Measurements from ENCODE around the gene IPPK.

IPPK gene

DNA sequence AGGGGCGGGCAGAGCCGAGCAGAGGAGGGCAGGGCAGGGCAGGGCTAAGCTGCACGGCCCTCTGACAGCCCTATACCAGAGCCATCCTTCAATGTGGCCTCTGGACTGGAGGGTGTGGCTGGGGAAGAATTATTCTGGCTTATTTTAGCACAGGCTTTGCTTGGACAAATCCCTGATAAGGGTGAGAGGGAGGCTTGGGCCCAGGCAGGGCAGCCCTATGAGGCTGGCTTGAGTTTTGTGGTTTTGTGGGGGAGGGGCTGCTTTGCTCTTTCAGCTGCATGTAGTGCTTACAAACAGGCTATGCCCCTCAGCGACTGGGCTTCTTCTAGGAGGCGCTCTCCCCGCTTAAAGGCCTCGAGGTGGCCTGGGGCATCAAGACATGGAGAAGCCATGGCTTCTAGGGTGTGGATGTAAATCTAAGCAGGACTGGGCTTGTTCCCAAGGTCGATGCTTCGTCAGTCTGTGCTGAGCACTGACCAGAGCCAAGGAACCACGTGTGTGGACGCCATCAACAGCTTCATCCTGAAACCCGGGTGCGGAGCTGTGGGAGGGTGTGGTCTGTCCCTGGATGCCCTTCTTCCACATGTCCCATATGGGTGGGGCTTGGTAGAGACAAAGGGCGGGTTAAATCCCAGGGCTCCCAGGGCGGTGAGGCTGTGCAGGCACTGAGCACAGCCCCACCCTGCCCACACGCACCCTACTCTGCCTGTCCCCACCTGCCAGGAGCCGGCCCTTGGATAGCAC lies 45.7 kb upstream of the IPPK start:
- no peak for DNase-seq (ENCODE audit: low read depth, low spot score)
- in situ Hi-C loops (cut with HindIII; ENCODE audit: low sequenced_read_pairs) = no loop called here
- TF ChIP-seq, protein P1, sequence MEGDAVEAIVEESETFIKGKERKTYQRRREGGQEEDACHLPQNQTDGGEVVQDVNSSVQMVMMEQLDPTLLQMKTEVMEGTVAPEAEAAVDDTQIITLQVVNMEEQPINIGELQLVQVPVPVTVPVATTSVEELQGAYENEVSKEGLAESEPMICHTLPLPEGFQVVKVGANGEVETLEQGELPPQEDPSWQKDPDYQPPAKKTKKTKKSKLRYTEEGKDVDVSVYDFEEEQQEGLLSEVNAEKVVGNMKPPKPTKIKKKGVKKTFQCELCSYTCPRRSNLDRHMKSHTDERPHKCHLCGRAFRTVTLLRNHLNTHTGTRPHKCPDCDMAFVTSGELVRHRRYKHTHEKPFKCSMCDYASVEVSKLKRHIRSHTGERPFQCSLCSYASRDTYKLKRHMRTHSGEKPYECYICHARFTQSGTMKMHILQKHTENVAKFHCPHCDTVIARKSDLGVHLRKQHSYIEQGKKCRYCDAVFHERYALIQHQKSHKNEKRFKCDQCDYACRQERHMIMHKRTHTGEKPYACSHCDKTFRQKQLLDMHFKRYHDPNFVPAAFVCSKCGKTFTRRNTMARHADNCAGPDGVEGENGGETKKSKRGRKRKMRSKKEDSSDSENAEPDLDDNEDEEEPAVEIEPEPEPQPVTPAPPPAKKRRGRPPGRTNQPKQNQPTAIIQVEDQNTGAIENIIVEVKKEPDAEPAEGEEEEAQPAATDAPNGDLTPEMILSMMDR (IDR thresholded peaks at IDR 0.05; ENCODE audit: low read depth, low read length) = no peak
- no peak overlapping the region for H3K4me3 ChIP-seq (ENCODE audit: low read depth, low read length)

DNA sequence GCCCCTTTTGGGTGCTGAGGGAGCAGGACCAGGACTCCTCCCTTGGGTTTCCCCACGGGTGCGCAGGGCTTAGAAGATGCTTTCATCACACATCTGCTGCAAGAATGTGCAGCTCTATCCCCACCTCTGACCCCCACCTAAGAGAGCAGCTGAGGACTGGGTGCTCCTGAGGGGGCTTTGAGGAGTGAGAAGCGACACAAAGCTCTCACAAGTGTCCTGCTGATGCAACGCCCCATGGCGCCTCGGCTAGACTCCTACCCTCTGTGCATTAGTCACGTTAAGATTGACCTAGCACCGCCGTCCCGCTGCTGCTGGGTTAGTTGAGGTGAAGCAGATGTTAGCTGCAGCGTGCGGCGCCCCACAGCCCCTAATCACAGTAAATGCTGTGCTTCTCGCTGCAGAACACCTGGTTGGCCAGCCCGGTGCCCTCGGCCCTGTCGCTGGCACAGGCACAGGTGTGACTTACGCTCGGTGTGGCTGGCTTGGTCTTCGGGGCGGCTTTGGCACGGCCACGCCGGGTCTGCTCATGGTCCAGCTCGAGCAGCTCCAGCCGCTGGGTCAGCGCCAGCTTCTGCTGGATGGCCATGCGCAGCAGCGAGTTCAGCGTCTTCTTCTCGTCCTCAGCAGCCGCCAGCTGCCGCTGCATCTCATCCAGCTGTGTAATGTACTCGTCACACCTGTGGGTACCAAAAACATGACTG lies 45.0 kb upstream of the IPPK start:
- no peak for DNase-seq (ENCODE audit: low read depth, low spot score)
- TF ChIP-seq, protein P1 (IDR thresholded peaks at IDR 0.05; ENCODE audit: low read depth, low read length) = no peak
- no peak overlapping the region for H3K4me3 ChIP-seq (ENCODE audit: low read depth, low read length)
- in situ Hi-C loops (cut with HindIII; ENCODE audit: low sequenced_read_pairs) = no loop called here

DNA sequence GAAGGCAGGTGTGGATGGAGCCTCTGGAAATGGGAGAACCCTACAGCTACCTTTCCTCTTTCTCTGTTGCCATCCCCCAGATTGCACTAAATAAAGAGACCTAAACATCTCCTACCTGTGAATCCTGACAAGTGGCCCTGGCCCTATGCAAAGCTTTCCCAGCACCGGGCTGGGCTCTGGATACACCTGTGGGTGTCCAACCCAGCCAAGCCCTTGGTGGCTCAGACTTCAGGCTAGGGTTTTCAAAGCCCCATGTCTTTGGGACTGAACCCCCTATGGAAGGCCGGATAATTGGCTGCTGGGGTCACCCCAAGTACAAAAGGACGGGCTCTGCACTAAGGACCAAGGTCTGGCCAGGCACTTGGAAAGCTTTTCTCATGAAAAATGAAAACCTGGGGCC lies 44.1 kb upstream of the IPPK start:
- in situ Hi-C loops (cut with HindIII; ENCODE audit: low sequenced_read_pairs) = no loop called here
- DNase-seq (ENCODE audit: low read depth, low spot score) = no peak
- TF ChIP-seq, protein P1 (IDR thresholded peaks at IDR 0.05; ENCODE audit: low read depth, low read length) = no peak
- H3K4me3 ChIP-seq (ENCODE audit: low read depth, low read length) = no peak overlapping the region

DNA sequence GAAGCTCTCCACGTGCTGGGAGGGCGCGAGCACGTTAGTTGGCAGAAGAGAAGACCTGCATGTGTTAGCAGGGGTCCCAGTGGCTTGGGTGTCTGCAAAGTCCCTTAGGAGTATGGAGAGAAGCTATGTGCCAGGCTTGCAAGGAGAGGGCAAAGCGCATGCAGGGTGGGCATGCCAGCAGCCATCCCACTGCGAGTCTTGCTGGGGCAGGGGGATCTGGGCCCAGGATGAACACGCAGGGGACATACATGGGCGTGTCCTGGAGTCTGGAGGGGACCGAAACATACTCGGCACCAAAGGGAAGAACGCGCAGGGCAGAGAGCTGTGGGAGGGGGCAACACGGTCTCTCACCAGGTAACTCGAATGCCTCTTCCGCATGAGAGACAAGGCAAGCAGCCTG lies 43.6 kb upstream of the IPPK start:
- in situ Hi-C loops (cut with HindIII; ENCODE audit: low sequenced_read_pairs) = no loop called here
- TF ChIP-seq, protein P1 (IDR thresholded peaks at IDR 0.05; ENCODE audit: low read depth, low read length) = no peak
- DNase-seq (ENCODE audit: low read depth, low spot score) = no peak
- H3K4me3 ChIP-seq (ENCODE audit: low read depth, low read length) = no peak overlapping the region

DNA sequence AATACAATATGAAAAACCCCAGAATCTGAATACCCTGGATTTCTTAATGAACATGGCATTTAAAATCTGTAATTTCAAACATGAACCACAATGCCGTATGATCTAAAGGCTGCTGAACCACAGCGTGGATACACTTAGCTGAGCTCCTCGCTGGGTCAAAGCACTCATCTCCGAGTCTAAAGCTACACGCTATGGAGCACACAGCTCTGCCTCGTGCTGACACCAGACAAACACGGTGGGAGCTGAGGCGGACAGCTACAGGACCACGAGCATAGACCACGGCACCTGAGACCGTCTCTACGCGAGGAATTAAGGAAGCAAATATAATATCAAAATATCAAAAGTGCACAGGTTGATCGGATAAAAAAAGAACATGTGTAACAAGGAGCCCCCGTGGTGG lies 42.8 kb upstream of the IPPK start:
- no peak overlapping the region for H3K4me3 ChIP-seq (ENCODE audit: low read depth, low read length)
- TF ChIP-seq, protein P1 (IDR thresholded peaks at IDR 0.05; ENCODE audit: low read depth, low read length) = no peak
- DNase-seq (ENCODE audit: low read depth, low spot score) = no peak
- in situ Hi-C loops (cut with HindIII; ENCODE audit: low sequenced_read_pairs) = no loop called here

DNA sequence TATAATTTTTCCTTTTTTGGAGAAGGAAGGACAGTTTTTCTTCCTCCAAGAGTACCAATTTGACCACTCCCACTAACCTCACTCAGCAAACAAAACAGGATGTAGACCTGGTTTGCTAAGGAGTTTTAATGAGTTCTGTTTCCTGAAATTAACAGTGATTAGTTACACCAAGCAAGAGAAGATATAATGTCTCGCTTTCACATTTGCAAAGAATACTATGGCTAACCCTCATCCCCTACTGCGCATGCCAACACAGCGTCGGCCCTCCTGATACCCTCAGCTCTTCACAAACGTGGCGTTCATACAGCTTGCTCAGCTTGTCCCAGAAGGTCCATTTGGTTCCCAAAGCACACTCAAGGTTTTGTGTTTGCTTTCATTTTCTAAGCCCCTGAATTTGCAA lies 41.9 kb upstream of the IPPK start:
- in situ Hi-C loops (cut with HindIII; ENCODE audit: low sequenced_read_pairs) = no loop called here
- no peak for DNase-seq (ENCODE audit: low read depth, low spot score)
- no peak overlapping the region for H3K4me3 ChIP-seq (ENCODE audit: low read depth, low read length)
- TF ChIP-seq, protein P1 (IDR thresholded peaks at IDR 0.05; ENCODE audit: low read depth, low read length) = no peak
